ENCODE measurements around the gene CRAMP1. TPM values are rescaled to one million over a fixed set of nuclear protein-coding genes. Genes with fewer than 3 reads are reported as not detected.

CRAMP1 gene
- total RNA-seq, 6 donors from 2014 or later, result 16.3 to 57.6 (median 20.6) TPM

DNA sequence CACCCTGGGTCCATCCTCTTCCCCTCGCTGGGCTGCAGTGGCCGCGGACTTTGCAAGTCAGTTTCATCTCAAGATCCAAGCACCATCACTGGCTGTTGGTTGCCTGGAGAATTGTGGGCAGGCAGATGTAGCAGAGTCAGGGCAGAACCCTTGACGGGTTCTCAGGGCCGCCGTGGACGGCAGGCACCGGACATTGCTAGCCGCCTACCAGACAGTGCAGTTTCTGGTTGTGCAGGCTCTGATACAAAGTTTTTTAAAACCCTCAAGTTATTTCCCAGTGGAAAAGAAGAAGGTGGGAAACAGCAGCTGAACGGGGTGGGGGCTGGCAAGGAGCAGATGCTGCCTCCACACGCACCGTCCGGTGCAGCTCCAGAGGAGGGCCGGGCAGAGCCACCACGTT lies 97.2 kb downstream of the CRAMP1 start:
- 88 to 89% methylated on average over 14 of the region's 15 CpGs for WGBS, 2 donors
- H3K4me1 ChIP-seq, result peaks cover 23 to 55% (median 36%) of the 10 kb centered on the region in 4 donors
- peak in 1 of 2 donors; percentile 62 for DNase-seq
- H3K27ac ChIP-seq, result no peak overlapping the region
- H3K36me3 ChIP-seq, result peaks cover 0 to 4% (median 2%) of the 10 kb centered on the region in 4 donors
- TF ChIP-seq EP300 (IDR thresholded peaks at IDR 0.05) (no peak), POLR2AphosphoS5 (IDR thresholded peaks at IDR 0.05) (no peak), POLR2A (IDR thresholded peaks at IDR 0.05) (no peak), CTCF (IDR thresholded peaks at IDR 0.05) (no peak)
- no peak overlapping the region for H3K4me3 ChIP-seq
- ATAC-seq (ENCODE audit: low FRiP score in 2 of 2), result no peak
- H3K27me3 ChIP-seq, result no peaks in the 10 kb centered on the region
- H3K9me3 ChIP-seq, result no peaks in the 10 kb centered on the region

GRCh38 chr16:1710811-1711507 lies 98.8 kb downstream of the CRAMP1 start:
- Histone ChIP-seq H3K27me3 (no peaks in the 10 kb centered on the region), H3K36me3 (peaks cover 0 to 4% (median 2%) of the 10 kb centered on the region in 4 donors), H3K4me1 (peaks cover 17 to 49% (median 30%) of the 10 kb centered on the region in 4 donors), H3K4me3 (no peak overlapping the region), H3K9me3 (no peaks in the 10 kb centered on the region), H3K27ac (no peak overlapping the region)
- WGBS, 2 donors, result 92 to 94% methylated on average over 17 of the region's 17 CpGs
- TF ChIP-seq EP300 (IDR thresholded peaks at IDR 0.05) (no peak), POLR2A (IDR thresholded peaks at IDR 0.05) (no peak), CTCF (IDR thresholded peaks at IDR 0.05) (no peak), POLR2AphosphoS5 (IDR thresholded peaks at IDR 0.05) (no peak)
- ATAC-seq (ENCODE audit: low FRiP score in 2 of 2) (no peak), DNase-seq (peak in 1 of 2 donors; percentile 56)

GRCh38 chr16:1712791-1713261 lies 100.7 kb downstream of the CRAMP1 start:
- DNase-seq, result peak in 1 of 2 donors; percentile 36
- Histone ChIP-seq H3K27ac (peak overlapping the region in 3 of 4 donors; percentile 1 to 35 (median 29)), H3K4me1 (peaks cover 9 to 35% (median 20%) of the 10 kb centered on the region in 4 donors), H3K9me3 (no peaks in the 10 kb centered on the region), H3K36me3 (peaks cover 0 to 4% (median 2%) of the 10 kb centered on the region in 4 donors), H3K4me3 (no peak overlapping the region), H3K27me3 (no peaks in the 10 kb centered on the region)
- ATAC-seq (ENCODE audit: low FRiP score in 2 of 2), result peak in 1 of 2 donors; percentile 27
- 58 to 59% methylated on average over 11 to 14 of the region's 14 CpGs for WGBS, 2 donors
- TF ChIP-seq POLR2A (IDR thresholded peaks at IDR 0.05) (no peak), POLR2AphosphoS5 (IDR thresholded peaks at IDR 0.05) (no peak), EP300 (IDR thresholded peaks at IDR 0.05) (no peak), CTCF (IDR thresholded peaks at IDR 0.05) (no peak)

- H3K4me3 ChIP-seq, result no peak overlapping the region
- DNase-seq (no peak), ATAC-seq (ENCODE audit: low FRiP score in 2 of 2) (no peak)
- H3K9me3 ChIP-seq, result no peaks in the 10 kb centered on the region
- H3K36me3 ChIP-seq, result peaks cover 0 to 4% (median 1%) of the 10 kb centered on the region in 4 donors
- WGBS, 2 donors, result 57 to 71% methylated on average over 7 of the region's 7 CpGs
- TF ChIP-seq CTCF (IDR thresholded peaks at IDR 0.05) (no peak), POLR2A (IDR thresholded peaks at IDR 0.05) (no peak), POLR2AphosphoS5 (IDR thresholded peaks at IDR 0.05) (no peak), EP300 (IDR thresholded peaks at IDR 0.05) (no peak)
- peaks cover 4 to 30% (median 15%) of the 10 kb centered on the region in 4 donors for H3K4me1 ChIP-seq
- peak overlapping the region in 3 of 4 donors; percentile 1 to 35 (median 29) for H3K27ac ChIP-seq
- H3K27me3 ChIP-seq, result no peaks in the 10 kb centered on the region
These were observed 101.2 kb downstream of the CRAMP1 start for GRCh38 chr16:1713331-1713730.
